HepG2 (cell line): ENCODE data around the gene MID2. TPM values are rescaled to one million over a fixed set of nuclear protein-coding genes. Genes with fewer than 3 reads are reported as not detected.

Experiments used
- ATAC-seq: fragments of 200-7000 bp; cut with Tn5 transposase; 3 replicates; pipeline ENCODE4 v1.9.1; 2020; ENCODE audit warnings: mild to moderate bottlenecking, moderate library complexity
- BruUV-seq: library from RNA; stranded (reverse); fragments of 400-500 nt; replicated peaks from 2 replicates; lab custom pipeline; 2021; lab: Mats Ljungman, UMichigan
- CTCF ChIA-PET: fragments of 300-600 bp; formaldehyde crosslinking; extraction: SDS; loops from one replicate; lab custom pipeline; 2021; ENCODE audit warnings: low total read pairs, inconsistent platforms, low intra/inter-chr PET ratio; lab: Yijun Ruan, JAX
- POLR2A ChIA-PET: fragments of 350-600 bp; sonication (Branson Sonifier 250); formaldehyde crosslinking; loops from one replicate; lab custom pipeline; 2020; ENCODE audit warnings: antibody characterized with exemption, inconsistent platforms; lab: Yijun Ruan, JAX
- DNase-seq: peaks from one replicate; pipeline ENCODE4 v3.0.0-alpha.2; 2015; ENCODE audit warnings: low spot score
- FAIRE-seq: peaks from 3 replicates; lab custom pipeline; 2011; peaks lifted over from hg19 to GRCh38; lab: Jason Lieb, UNC
- H2AFZ ChIP-seq: one replicate; pipeline ENCODE4 v1.6.1; 2011; ENCODE audit warnings: low read length, inconsistent platforms
- H3K27ac ChIP-seq: fragments of 300-600 bp; 3 replicates; pipeline ENCODE4 v1.8.0; 2011; ENCODE audit warnings: mixed run types, mild to moderate bottlenecking, mixed read lengths, low read length, inconsistent platforms; ENCODE audit not compliant: insufficient read depth; ENCODE audit errors: extremely low read length
- H3K27me3 ChIP-seq, 2 experiments: fragments of 200-600 bp in 1 of 2; 2 replicates in 1 of 2; 3 replicates in 1 of 2; pipeline versions ENCODE4 v1.6.0 to v1.8.0; 2011; ENCODE audit warnings: low read length in 2 of 2, mild to moderate bottlenecking in 2 of 2, moderate library complexity in 2 of 2, inconsistent platforms in 1 of 2; ENCODE audit not compliant: insufficient read depth in 2 of 2, control insufficient read depth in 1 of 2
- H3K36me3 ChIP-seq, 2 experiments: fragments of 200-600 bp in 1 of 2; replicated peaks in 1 of 2; 2 replicates in 1 of 2; 3 replicates in 1 of 2; pipeline versions ENCODE4 v1.5.1 to v1.8.0; 2011; ENCODE audit warnings: low read length in 2 of 2, inconsistent platforms in 1 of 2; ENCODE audit not compliant: insufficient read depth in 2 of 2, control insufficient read depth in 1 of 2
- H3K4me1 ChIP-seq: 2 replicates; pipeline ENCODE4 v1.5.1; 2012; ENCODE audit warnings: low read length, inconsistent platforms; ENCODE audit not compliant: insufficient read depth
- H3K4me2 ChIP-seq: 2 replicates; pipeline ENCODE4 v1.6.0; 2011; ENCODE audit warnings: low read depth, low read length, inconsistent platforms
- H3K4me3 ChIP-seq, 3 experiments: fragments of 200-600 bp in 1 of 3; sonication (generic), shearing (Covaris generic) in 1 of 3; replicated peaks in 1 of 3; 2 replicates each; pipeline ENCODE4 v1.5.1; 2011 to 2016; ENCODE audit warnings: low read length in 3 of 3, inconsistent platforms in 2 of 3, low read depth in 2 of 3, mild to moderate bottlenecking in 2 of 3, control low read depth in 1 of 3, mixed read lengths in 1 of 3; ENCODE audit not compliant: insufficient read depth in 1 of 3
- H3K79me2 ChIP-seq: one replicate; pipeline ENCODE4 v1.6.1; 2011; ENCODE audit warnings: low read length, inconsistent platforms; ENCODE audit not compliant: insufficient read depth
- H3K9ac ChIP-seq: 2 replicates; pipeline ENCODE4 v1.6.0; 2011; ENCODE audit warnings: mild to moderate bottlenecking, low read depth, low read length, inconsistent platforms; ENCODE audit not compliant: insufficient read depth
- H3K9me3 ChIP-seq: 2 replicates; pipeline ENCODE4 v1.5.1; 2012; ENCODE audit warnings: mild to moderate bottlenecking, low read length
- H4K20me1 ChIP-seq: 2 replicates; pipeline ENCODE4 v1.6.0; 2011; ENCODE audit warnings: inconsistent platforms, mild to moderate bottlenecking, low read length, moderate library complexity; ENCODE audit not compliant: insufficient read depth
- CENPT ChIP-seq: sonication (generic); formaldehyde crosslinking; IDR thresholded peaks from 2 replicates; pipeline ENCODE4 v1.8.0; 2022; ENCODE audit warnings: low read depth, mild to moderate bottlenecking, moderate library complexity, missing genetic modification reagents
- PHF8 ChIP-seq: sonication (generic); formaldehyde crosslinking; IDR thresholded peaks from 2 replicates; pipeline ENCODE4 v1.5.0; 2020; ENCODE audit warnings: missing genetic modification reagents
- RAD21 ChIP-seq: fragments of 450-650 bp; formaldehyde crosslinking; IDR thresholded peaks from 2 replicates; pipeline ENCODE4 v1.5.0; 2020; ENCODE audit warnings: mild to moderate bottlenecking
- SMC3 ChIP-seq: IDR thresholded peaks from 2 replicates; pipeline ENCODE4 v1.6.1; 2011; ENCODE audit warnings: low read length, improper control_type of control experiment
- SP5 ChIP-seq: IDR thresholded peaks from 2 replicates; pipeline ENCODE4 v1.6.1; 2016; ENCODE audit warnings: low read depth, borderline replicate concordance
- ZBTB3 ChIP-seq: sonication (generic); formaldehyde crosslinking; IDR thresholded peaks from 2 replicates; pipeline ENCODE4 v1.4.0; 2020; ENCODE audit warnings: low read depth, mild to moderate bottlenecking, moderate library complexity, missing genetic modification reagents, borderline replicate concordance
- ZEB1 ChIP-seq: IDR thresholded peaks from 2 replicates; pipeline ENCODE4 v1.6.1; 2012; ENCODE audit warnings: mild to moderate bottlenecking, low read depth, inconsistent platforms; ENCODE audit not compliant: insufficient replicate concordance
- ZNF235 ChIP-seq: sonication (generic); formaldehyde crosslinking; IDR thresholded peaks from 2 replicates; pipeline ENCODE4 v1.8.1; 2023; ENCODE audit warnings: mild to moderate bottlenecking, missing genetic modification reagents, borderline replicate concordance
- ZNF781 ChIP-seq: sonication (generic); formaldehyde crosslinking; IDR thresholded peaks from 2 replicates; pipeline ENCODE4 v1.5.1; 2020; ENCODE audit warnings: borderline replicate concordance, mild to moderate bottlenecking, missing genetic modification reagents; ENCODE audit errors: not compliant biosample characterization
- WGBS: methylation state at CpG from one replicate; pipeline ENCODE4 v1.1.6; 2017; ENCODE audit warnings: low lambda C conversion rate; 5-methylcytosine and 5-hydroxymethylcytosine counted together
- in situ Hi-C: cut with HindIII; loops from 2 replicates; pipeline ENCODE4 v1.10.0; 2017; ENCODE audit warnings: low pct_unique_long_range_greater_than_20kb; ENCODE audit not compliant: extremely low pct_ligation_motif_present
- intact Hi-C: fragments of 100-400 bp; cut with micrococcal nuclease; formaldehyde crosslinking; loops from one replicate; pipeline ENCODE4 v1.10.0; 2022; ENCODE audit not compliant: unreplicated experiment
- polyA plus RNA-seq, 8 experiments: library from polyadenylated mRNA; depleted of rRNA in 3 of 8; stranded (reverse) in 7 of 8; unstranded in 1 of 8; fragments of >200 nt; fragmentation: Illumina TruSeq in 4 of 8; extraction: Trizol in 4 of 8; gene quantifications; 2 replicates each; pipeline versions ENCODE4 v1.2.1 to v1.2.3, GENCODE V29; 2011 to 2016; ENCODE audit warnings: low read depth in 4 of 8, missing spikeins in 1 of 8, mixed read lengths in 1 of 8; ENCODE audit not compliant: insufficient read depth in 1 of 8
- total RNA-seq, 5 experiments: library from RNA; depleted of rRNA; stranded (reverse); fragments of >200 nt; fragmentation: Illumina TruSeq; extraction: Trizol; gene quantifications; 2 replicates each; pipeline ENCODE4 v1.2.3, GENCODE V29; 2016; ENCODE audit warnings: low read depth in 1 of 5
- TF ChIP-seq, protein P1 (sequence below): IDR thresholded peaks from 2 replicates; pipeline ENCODE4 v1.6.1; 2016; ENCODE audit warnings: mild to moderate bottlenecking
- TF ChIP-seq, protein P2 (sequence below): sonication (generic); formaldehyde crosslinking; IDR thresholded peaks from 2 replicates; pipeline ENCODE4 v1.4.0; 2020; ENCODE audit warnings: missing genetic modification reagents, borderline replicate concordance
- TF ChIP-seq, protein P3 (sequence below): sonication (generic); formaldehyde crosslinking; IDR thresholded peaks from 2 replicates; pipeline ENCODE4 v1.5.1; 2020; ENCODE audit warnings: missing genetic modification reagents, mild to moderate bottlenecking, borderline replicate concordance
- TF ChIP-seq, protein P4 (sequence below): sonication (generic); formaldehyde crosslinking; IDR thresholded peaks from 2 replicates; pipeline ENCODE4 v1.4.0; 2020; ENCODE audit warnings: missing genetic modification reagents

MID2 gene
- total and polyA plus RNA-seq, 2 of the 13 experiments (the other 11 are each of a cell fraction or from before 2014, with no cell fraction given), result 0.05 to 0.09 TPM

DNA sequence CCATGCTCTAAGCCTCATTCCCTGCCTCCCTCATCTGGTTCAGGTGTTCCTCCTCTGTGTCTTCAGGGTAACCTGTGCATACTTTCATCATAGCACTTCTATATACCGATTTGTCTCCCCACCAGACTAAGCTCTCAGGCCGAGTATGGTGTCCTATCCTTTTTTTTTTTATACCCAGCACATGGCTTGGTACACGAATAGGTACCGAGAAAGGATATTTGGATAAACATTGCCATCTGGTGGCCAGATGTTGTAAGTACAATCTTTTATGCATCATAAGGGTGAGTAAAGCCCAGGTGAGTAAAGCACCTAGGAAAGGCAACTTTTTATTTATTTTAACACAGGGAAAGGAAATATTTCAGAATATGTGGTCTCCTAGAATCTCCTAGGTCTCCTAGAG is 68.4 kb downstream of the MID2 start:
- no peak overlapping the region for H3K9ac ChIP-seq
- ATAC-seq, result peak; percentile 56; the same call in 2 of the 3 replicates
- 0% methylated on average over 4 of the region's 4 CpGs for WGBS
- ChIA-PET CTCF (no interaction called here), POLR2A (no interaction called here)
- no peaks in the 10 kb centered on the region for H3K27me3 ChIP-seq
- peaks cover 5% of the 10 kb centered on the region for H3K9me3 ChIP-seq
- peak; percentile 77 for FAIRE-seq
- no peak overlapping the region for H2AFZ ChIP-seq
- no peak overlapping the region for H3K4me2 ChIP-seq
- in situ Hi-C loops (no loop called here), intact Hi-C loops (loop anchor here (5.0 kb wide), 1 partner anchor 237 kb away; no protein-coding TSS in a partner anchor)
- H3K36me3 ChIP-seq, result no peaks in the 10 kb centered on the region
- H3K4me3 ChIP-seq, result no peak overlapping the region
- H3K27ac ChIP-seq, result no peak overlapping the region
- no peaks in the 10 kb centered on the region for H3K4me1 ChIP-seq
- DNase-seq, result peak; percentile 47
- no TSS peak for BruUV-seq
- no peaks in the 10 kb centered on the region for H4K20me1 ChIP-seq
- no peaks in the 10 kb centered on the region for H3K79me2 ChIP-seq
- no peak for TF ChIP-seq SP5 (CRISPR knock-in tag)
- TF ChIP-seq PHF8 (CRISPR knock-in tag), result no peak
- no peak for TF ChIP-seq ZNF235 (CRISPR knock-in tag)
- peak; percentile 27; the same call in 1 of the 2 replicates for TF ChIP-seq RAD21 (CRISPR knock-in tag)
- TF ChIP-seq, protein P1, sequence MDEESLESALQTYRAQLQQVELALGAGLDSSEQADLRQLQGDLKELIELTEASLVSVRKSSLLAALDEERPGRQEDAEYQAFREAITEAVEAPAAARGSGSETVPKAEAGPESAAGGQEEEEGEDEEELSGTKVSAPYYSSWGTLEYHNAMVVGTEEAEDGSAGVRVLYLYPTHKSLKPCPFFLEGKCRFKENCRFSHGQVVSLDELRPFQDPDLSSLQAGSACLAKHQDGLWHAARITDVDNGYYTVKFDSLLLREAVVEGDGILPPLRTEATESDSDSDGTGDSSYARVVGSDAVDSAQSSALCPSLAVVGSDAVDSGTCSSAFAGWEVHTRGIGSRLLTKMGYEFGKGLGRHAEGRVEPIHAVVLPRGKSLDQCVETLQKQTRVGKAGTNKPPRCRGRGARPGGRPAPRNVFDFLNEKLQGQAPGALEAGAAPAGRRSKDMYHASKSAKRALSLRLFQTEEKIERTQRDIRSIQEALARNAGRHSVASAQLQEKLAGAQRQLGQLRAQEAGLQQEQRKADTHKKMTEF (CRISPR knock-in tag), result no peak
- TF ChIP-seq CENPT, result no peak
- TF ChIP-seq SMC3, result peak; percentile 12; the same call in 1 of the 2 replicates
- no peak for TF ChIP-seq ZBTB3
- TF ChIP-seq, protein P2, sequence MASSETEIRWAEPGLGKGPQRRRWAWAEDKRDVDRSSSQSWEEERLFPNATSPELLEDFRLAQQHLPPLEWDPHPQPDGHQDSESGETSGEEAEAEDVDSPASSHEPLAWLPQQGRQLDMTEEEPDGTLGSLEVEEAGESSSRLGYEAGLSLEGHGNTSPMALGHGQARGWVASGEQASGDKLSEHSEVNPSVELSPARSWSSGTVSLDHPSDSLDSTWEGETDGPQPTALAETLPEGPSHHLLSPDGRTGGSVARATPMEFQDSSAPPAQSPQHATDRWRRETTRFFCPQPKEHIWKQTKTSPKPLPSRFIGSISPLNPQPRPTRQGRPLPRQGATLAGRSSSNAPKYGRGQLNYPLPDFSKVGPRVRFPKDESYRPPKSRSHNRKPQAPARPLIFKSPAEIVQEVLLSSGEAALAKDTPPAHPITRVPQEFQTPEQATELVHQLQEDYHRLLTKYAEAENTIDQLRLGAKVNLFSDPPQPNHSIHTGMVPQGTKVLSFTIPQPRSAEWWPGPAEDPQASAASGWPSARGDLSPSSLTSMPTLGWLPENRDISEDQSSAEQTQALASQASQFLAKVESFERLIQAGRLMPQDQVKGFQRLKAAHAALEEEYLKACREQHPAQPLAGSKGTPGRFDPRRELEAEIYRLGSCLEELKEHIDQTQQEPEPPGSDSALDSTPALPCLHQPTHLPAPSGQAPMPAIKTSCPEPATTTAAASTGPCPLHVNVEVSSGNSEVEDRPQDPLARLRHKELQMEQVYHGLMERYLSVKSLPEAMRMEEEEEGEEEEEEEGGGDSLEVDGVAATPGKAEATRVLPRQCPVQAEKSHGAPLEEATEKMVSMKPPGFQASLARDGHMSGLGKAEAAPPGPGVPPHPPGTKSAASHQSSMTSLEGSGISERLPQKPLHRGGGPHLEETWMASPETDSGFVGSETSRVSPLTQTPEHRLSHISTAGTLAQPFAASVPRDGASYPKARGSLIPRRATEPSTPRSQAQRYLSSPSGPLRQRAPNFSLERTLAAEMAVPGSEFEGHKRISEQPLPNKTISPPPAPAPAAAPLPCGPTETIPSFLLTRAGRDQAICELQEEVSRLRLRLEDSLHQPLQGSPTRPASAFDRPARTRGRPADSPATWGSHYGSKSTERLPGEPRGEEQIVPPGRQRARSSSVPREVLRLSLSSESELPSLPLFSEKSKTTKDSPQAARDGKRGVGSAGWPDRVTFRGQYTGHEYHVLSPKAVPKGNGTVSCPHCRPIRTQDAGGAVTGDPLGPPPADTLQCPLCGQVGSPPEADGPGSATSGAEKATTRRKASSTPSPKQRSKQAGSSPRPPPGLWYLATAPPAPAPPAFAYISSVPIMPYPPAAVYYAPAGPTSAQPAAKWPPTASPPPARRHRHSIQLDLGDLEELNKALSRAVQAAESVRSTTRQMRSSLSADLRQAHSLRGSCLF (CRISPR knock-in tag), result no peak
- TF ChIP-seq, protein P3, sequence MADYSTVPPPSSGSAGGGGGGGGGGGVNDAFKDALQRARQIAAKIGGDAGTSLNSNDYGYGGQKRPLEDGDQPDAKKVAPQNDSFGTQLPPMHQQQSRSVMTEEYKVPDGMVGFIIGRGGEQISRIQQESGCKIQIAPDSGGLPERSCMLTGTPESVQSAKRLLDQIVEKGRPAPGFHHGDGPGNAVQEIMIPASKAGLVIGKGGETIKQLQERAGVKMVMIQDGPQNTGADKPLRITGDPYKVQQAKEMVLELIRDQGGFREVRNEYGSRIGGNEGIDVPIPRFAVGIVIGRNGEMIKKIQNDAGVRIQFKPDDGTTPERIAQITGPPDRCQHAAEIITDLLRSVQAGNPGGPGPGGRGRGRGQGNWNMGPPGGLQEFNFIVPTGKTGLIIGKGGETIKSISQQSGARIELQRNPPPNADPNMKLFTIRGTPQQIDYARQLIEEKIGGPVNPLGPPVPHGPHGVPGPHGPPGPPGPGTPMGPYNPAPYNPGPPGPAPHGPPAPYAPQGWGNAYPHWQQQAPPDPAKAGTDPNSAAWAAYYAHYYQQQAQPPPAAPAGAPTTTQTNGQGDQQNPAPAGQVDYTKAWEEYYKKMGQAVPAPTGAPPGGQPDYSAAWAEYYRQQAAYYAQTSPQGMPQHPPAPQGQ (CRISPR knock-in tag), result no peak
- TF ChIP-seq, protein P4, sequence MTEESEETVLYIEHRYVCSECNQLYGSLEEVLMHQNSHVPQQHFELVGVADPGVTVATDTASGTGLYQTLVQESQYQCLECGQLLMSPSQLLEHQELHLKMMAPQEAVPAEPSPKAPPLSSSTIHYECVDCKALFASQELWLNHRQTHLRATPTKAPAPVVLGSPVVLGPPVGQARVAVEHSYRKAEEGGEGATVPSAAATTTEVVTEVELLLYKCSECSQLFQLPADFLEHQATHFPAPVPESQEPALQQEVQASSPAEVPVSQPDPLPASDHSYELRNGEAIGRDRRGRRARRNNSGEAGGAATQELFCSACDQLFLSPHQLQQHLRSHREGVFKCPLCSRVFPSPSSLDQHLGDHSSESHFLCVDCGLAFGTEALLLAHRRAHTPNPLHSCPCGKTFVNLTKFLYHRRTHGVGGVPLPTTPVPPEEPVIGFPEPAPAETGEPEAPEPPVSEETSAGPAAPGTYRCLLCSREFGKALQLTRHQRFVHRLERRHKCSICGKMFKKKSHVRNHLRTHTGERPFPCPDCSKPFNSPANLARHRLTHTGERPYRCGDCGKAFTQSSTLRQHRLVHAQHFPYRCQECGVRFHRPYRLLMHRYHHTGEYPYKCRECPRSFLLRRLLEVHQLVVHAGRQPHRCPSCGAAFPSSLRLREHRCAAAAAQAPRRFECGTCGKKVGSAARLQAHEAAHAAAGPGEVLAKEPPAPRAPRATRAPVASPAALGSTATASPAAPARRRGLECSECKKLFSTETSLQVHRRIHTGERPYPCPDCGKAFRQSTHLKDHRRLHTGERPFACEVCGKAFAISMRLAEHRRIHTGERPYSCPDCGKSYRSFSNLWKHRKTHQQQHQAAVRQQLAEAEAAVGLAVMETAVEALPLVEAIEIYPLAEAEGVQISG (CRISPR knock-in tag), result no peak
- TF ChIP-seq ZEB1, result no peak
- TF ChIP-seq ZNF781 (CRISPR knock-in tag), result no peak
